HG03558 (cell line): ENCODE data around the gene HGS.

Experiments
- ATAC-seq: cut with Tn5 transposase; IDR thresholded peaks from one replicate; pipeline ENCODE4 v1.9.1; 2021; ENCODE audit warnings: moderate number of reproducible peaks; ENCODE audit not compliant: unreplicated experiment; ENCODE audit errors: extremely low read depth

HGS gene

GRCh38 chr17:81701288-81702071, 17.7 kb downstream of the HGS start:
- ATAC-seq, result no peak

GRCh38 chr17:81702934-81703746, 19.3 kb downstream of the HGS start, which contains the start of gene MRPL12:
Gene MRPL12 (plus strand): TSS chr17:81703367. CDS start chr17:81703502, 135 bp downstream.
- peak; percentile 42 for ATAC-seq

GRCh38 chr17:81703747-81704654, 20.2 kb downstream of the HGS start:
- no peak for ATAC-seq

- no peak for ATAC-seq
Observed at GRCh38 chr17:81705518-81706231, 21.9 kb downstream of the HGS start.

GRCh38 chr17:81706232-81706611, 22.4 kb downstream of the HGS start:
- no peak for ATAC-seq

GRCh38 chr17:81706757-81707624, 23.2 kb downstream of the HGS start:
- no peak for ATAC-seq

GRCh38 chr17:81707725-81708646, 24.2 kb downstream of the HGS start:
- no peak for ATAC-seq

- no peak for ATAC-seq
Observed at GRCh38 chr17:81708739-81709185, 25.0 kb downstream of the HGS start.

- ATAC-seq, result no peak
Observed at GRCh38 chr17:81710514-81711308, 26.9 kb downstream of the HGS start.

GRCh38 chr17:81711814-81712467, 28.1 kb downstream of the HGS start, which contains the start of gene SLC25A10:
Gene SLC25A10 (plus strand): TSS chr17:81712284. CDS start chr17:81712427, 143 bp downstream.
- ATAC-seq, result no peak

- no peak for ATAC-seq
Observed at GRCh38 chr17:81712468-81713003, 28.7 kb downstream of the HGS start.

- ATAC-seq, result no peak
Observed at GRCh38 chr17:81713004-81713555, 29.3 kb downstream of the HGS start.

- no peak for ATAC-seq
Observed at GRCh38 chr17:81713556-81714411, 30.0 kb downstream of the HGS start.

- ATAC-seq, result no peak
Observed at GRCh38 chr17:81714412-81715106, 30.7 kb downstream of the HGS start.
